SU-DHL-6 (cell line): ENCODE results near the gene PROCR.

Experiments used
- H2AFZ ChIP-seq: fragments of 200-600 bp; sonication (generic); 2 replicates; pipeline ENCODE4 v1.6.1; 2014; ENCODE audit warnings: low read depth, mild to moderate bottlenecking, moderate library complexity, mixed read lengths, antibody characterized with exemption, low read length; ENCODE audit not compliant: severe bottlenecking
- H3F3A ChIP-seq: fragments of 200-600 bp; shearing (Covaris generic); 2 replicates; pipeline ENCODE4 v1.6.0; 2016; ENCODE audit warnings: antibody characterized with exemption, mild to moderate bottlenecking; ENCODE audit not compliant: insufficient read depth
- H3K27ac ChIP-seq: fragments of 200-600 bp; sonication (generic); 2 replicates; pipeline ENCODE4 v1.5.1; 2016; ENCODE audit warnings: low read depth, mild to moderate bottlenecking, low read length, moderate library complexity, mixed read lengths
- H3K27me3 ChIP-seq: fragments of 200-600 bp; sonication (generic), shearing (Covaris generic); 2 replicates; pipeline ENCODE4 v1.6.0; 2014; ENCODE audit warnings: mild to moderate bottlenecking, low read length
- H3K36me3 ChIP-seq: fragments of 200-600 bp; sonication (generic); 2 replicates; pipeline ENCODE4 v1.6.1; 2014; ENCODE audit warnings: mild to moderate bottlenecking, low read length, mixed read lengths
- H3K4me2 ChIP-seq: fragments of 300-600, 200-600 bp; shearing (Covaris generic), sonication (generic); 2 replicates; pipeline ENCODE4 v1.6.0; 2014; ENCODE audit warnings: low read length, low read depth, mild to moderate bottlenecking; ENCODE audit not compliant: poor library complexity, severe bottlenecking
- H3K4me3 ChIP-seq: fragments of 200-600 bp; sonication (generic); 2 replicates; pipeline ENCODE4 v1.5.1; 2014; ENCODE audit warnings: antibody characterized with exemption, low read length, mild to moderate bottlenecking, mixed read lengths; ENCODE audit not compliant: insufficient read depth, poor library complexity, severe bottlenecking
- H3K79me2 ChIP-seq: fragments of 200-600 bp; sonication (generic); 2 replicates; pipeline ENCODE4 v1.6.1; 2014; ENCODE audit warnings: mild to moderate bottlenecking, low read length, moderate library complexity; ENCODE audit not compliant: insufficient read depth
- H3K9ac ChIP-seq: fragments of 200-600 bp; sonication (generic); 2 replicates; pipeline ENCODE4 v1.7.0; 2014; ENCODE audit warnings: mild to moderate bottlenecking, low read length
- H3K9me2 ChIP-seq: fragments of 200-600 bp; sonication (generic); replicated peaks from 2 replicates; pipeline ENCODE4 v1.6.1; 2014; ENCODE audit warnings: low read length; ENCODE audit not compliant: insufficient read depth
- H3K9me3 ChIP-seq: fragments of 200-600 bp; sonication (generic); 2 replicates; pipeline ENCODE4 v1.6.1; 2014; ENCODE audit warnings: low read length, mixed read lengths; ENCODE audit not compliant: insufficient read depth
- H4K20me1 ChIP-seq: fragments of 200-600 bp; sonication (generic); 2 replicates; pipeline ENCODE4 v1.6.1; 2014; ENCODE audit warnings: low read depth, mild to moderate bottlenecking, antibody characterized with exemption, low read length, moderate library complexity, mixed read lengths
- EZH2phosphoT487 ChIP-seq: fragments of 200-600 bp; sonication (generic), shearing (Covaris generic); conservative IDR thresholded peaks from 2 replicates; pipeline ENCODE4 v1.6.1; 2018; ENCODE audit warnings: mild to moderate bottlenecking, antibody characterized with exemption, low read length, moderate library complexity, mixed read lengths
- TF ChIP-seq, protein P1 (sequence below): fragments of 200-600 bp; sonication (generic); IDR thresholded peaks from one replicate; pipeline ENCODE4 v1.5.1; 2017; ENCODE audit warnings: antibody characterized with exemption, mild to moderate bottlenecking, low read length, moderate library complexity; ENCODE audit not compliant: insufficient read depth, poor library complexity, severe bottlenecking

The PROCR gene

DNA sequence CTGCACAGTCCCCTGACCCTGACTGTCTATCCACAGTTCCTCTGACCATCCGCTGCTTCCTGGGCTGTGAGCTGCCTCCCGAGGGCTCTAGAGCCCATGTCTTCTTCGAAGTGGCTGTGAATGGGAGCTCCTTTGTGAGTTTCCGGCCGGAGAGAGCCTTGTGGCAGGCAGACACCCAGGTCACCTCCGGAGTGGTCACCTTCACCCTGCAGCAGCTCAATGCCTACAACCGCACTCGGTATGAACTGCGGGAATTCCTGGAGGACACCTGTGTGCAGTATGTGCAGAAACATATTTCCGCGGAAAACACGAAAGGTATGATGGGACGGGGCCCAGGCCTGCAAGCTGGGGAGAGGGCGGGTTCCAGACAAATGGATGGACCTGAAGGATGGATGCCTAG is 4.3 kb downstream of the PROCR start:
- no peaks in the 10 kb centered on the region for H3K79me2 ChIP-seq
- no peak for TF ChIP-seq EZH2phosphoT487
- TF ChIP-seq, protein P1, sequence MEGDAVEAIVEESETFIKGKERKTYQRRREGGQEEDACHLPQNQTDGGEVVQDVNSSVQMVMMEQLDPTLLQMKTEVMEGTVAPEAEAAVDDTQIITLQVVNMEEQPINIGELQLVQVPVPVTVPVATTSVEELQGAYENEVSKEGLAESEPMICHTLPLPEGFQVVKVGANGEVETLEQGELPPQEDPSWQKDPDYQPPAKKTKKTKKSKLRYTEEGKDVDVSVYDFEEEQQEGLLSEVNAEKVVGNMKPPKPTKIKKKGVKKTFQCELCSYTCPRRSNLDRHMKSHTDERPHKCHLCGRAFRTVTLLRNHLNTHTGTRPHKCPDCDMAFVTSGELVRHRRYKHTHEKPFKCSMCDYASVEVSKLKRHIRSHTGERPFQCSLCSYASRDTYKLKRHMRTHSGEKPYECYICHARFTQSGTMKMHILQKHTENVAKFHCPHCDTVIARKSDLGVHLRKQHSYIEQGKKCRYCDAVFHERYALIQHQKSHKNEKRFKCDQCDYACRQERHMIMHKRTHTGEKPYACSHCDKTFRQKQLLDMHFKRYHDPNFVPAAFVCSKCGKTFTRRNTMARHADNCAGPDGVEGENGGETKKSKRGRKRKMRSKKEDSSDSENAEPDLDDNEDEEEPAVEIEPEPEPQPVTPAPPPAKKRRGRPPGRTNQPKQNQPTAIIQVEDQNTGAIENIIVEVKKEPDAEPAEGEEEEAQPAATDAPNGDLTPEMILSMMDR: no peak
- H3F3A ChIP-seq: no peaks in the 10 kb centered on the region
- no peaks in the 10 kb centered on the region for H3K9me2 ChIP-seq
- no peak overlapping the region for H3K27ac ChIP-seq
- no peak overlapping the region for H2AFZ ChIP-seq
- H3K4me2 ChIP-seq: no peak overlapping the region
- no peak overlapping the region for H3K9ac ChIP-seq
- no peaks in the 10 kb centered on the region for H3K27me3 ChIP-seq
- no peak overlapping the region for H3K4me3 ChIP-seq
- no peaks in the 10 kb centered on the region for H3K9me3 ChIP-seq
- H4K20me1 ChIP-seq: no peaks in the 10 kb centered on the region
- no peaks in the 10 kb centered on the region for H3K36me3 ChIP-seq

- Histone ChIP-seq H3K4me2 (no peak overlapping the region), H4K20me1 (no peaks in the 10 kb centered on the region), H3K36me3 (no peaks in the 10 kb centered on the region), H3K4me3 (no peak overlapping the region), H3K9me2 (no peaks in the 10 kb centered on the region), H3K79me2 (no peaks in the 10 kb centered on the region), H3K27me3 (no peaks in the 10 kb centered on the region), H2AFZ (no peak overlapping the region), H3K9me3 (no peaks in the 10 kb centered on the region), H3K27ac (no peak overlapping the region), H3F3A (no peaks in the 10 kb centered on the region), H3K9ac (no peak overlapping the region)
- no peak for TF ChIP-seq EZH2phosphoT487
- TF ChIP-seq, protein P1: no peak
Observed at GRCh38 chr20:35179292-35180212, 7.7 kb downstream of the PROCR start.

DNA sequence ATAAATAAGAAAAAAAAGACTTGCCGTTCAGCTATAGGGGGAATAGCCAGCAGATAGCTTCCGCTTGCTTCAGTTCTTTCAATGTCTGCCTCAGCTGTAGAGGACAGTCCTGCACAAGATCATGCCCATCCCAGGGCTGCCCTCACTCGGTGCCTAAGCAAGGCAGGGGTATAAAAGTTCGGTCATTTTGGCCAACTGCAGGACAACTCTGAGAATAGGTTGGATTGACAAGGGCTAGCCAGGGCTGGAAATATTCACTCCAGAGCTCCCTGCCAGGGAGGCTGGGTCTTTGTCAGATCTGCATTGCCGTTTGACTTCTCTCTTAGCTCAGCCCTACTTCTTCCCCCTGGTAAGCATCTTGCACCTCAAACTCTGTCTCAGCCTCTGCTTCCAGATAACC is 8.4 kb downstream of the PROCR start:
- no peak overlapping the region for H3K27ac ChIP-seq
- no peaks in the 10 kb centered on the region for H3K9me2 ChIP-seq
- H3K27me3 ChIP-seq: no peaks in the 10 kb centered on the region
- no peaks in the 10 kb centered on the region for H3K36me3 ChIP-seq
- TF ChIP-seq, protein P1: no peak
- no peak for TF ChIP-seq EZH2phosphoT487
- H4K20me1 ChIP-seq: no peaks in the 10 kb centered on the region
- H3K9ac ChIP-seq: no peak overlapping the region
- no peak overlapping the region for H3K4me2 ChIP-seq
- no peak overlapping the region for H3K4me3 ChIP-seq
- H3K9me3 ChIP-seq: no peaks in the 10 kb centered on the region
- H3K79me2 ChIP-seq: no peaks in the 10 kb centered on the region
- no peak overlapping the region for H2AFZ ChIP-seq
- H3F3A ChIP-seq: no peaks in the 10 kb centered on the region
